Measurements from ENCODE around the gene PHYH.
"Not testable (repeated sequence)": the region's sequence is repeated elsewhere in the genome, so short reads cannot be mapped to it uniquely, and the experiment has no call there.

The PHYH gene

DNA sequence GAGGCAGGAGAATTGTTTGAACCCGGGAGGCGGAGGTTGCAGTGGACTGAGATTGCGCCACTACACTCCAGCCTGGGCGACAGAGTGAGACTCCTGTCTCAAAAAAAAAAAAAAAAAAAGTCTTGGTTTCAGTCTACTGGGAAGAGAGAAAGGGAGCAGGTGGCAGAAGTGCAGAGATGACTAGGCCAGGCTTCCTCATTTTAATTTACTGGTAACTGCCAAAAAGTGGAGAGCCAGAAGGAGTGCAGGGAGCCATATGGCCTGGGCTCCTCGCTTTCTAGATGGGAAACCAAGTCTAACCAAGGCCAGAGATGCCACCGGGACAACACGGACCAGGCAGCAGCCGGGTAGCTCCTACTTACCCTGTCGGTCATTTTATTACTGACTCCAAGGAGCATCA lies 36.0 kb upstream of the PHYH start:
- Histone ChIP-seq H3K27me3 (replicated peaks) (no peaks in the 10 kb centered on the region), H3K27ac (no peak overlapping the region), H3K4me3 (ENCODE audit: low read depth, low read length) (no peak overlapping the region), H3K36me3 (replicated peaks) (peaks cover 21% of the 10 kb centered on the region)
- in situ Hi-C loops (cut with HindIII; ENCODE audit: low pct_ligation_motif_present, low sequenced_read_pairs), result no loop called here
- no peak for DNase-seq
- TF ChIP-seq, protein P1, sequence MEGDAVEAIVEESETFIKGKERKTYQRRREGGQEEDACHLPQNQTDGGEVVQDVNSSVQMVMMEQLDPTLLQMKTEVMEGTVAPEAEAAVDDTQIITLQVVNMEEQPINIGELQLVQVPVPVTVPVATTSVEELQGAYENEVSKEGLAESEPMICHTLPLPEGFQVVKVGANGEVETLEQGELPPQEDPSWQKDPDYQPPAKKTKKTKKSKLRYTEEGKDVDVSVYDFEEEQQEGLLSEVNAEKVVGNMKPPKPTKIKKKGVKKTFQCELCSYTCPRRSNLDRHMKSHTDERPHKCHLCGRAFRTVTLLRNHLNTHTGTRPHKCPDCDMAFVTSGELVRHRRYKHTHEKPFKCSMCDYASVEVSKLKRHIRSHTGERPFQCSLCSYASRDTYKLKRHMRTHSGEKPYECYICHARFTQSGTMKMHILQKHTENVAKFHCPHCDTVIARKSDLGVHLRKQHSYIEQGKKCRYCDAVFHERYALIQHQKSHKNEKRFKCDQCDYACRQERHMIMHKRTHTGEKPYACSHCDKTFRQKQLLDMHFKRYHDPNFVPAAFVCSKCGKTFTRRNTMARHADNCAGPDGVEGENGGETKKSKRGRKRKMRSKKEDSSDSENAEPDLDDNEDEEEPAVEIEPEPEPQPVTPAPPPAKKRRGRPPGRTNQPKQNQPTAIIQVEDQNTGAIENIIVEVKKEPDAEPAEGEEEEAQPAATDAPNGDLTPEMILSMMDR (IDR thresholded peaks at IDR 0.05; ENCODE audit: low read depth, low read length, missing control alignments), result no peak

DNA sequence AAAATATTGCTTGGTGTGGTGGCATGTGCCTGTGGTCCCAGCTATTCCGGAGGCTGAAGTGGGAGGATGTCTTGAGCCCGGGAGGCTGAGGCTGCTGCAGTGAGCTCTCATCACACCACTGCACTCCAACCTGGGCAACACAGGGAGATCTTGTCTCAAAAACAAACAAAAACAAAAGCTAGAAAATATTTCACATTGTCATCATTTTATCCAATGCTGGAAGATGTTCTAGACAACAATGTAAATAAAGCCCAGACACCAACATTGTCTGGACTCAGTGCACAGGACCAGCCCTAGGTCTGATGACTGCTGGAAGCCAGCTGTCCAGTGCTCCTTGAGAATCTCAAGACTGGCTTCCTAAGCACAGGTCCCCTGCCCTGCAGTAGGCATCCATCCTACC lies 34.7 kb upstream of the PHYH start:
- H3K36me3 ChIP-seq (replicated peaks), result peaks cover 22% of the 10 kb centered on the region
- in situ Hi-C loops (cut with HindIII; ENCODE audit: low pct_ligation_motif_present, low sequenced_read_pairs), result no loop called here

DNA sequence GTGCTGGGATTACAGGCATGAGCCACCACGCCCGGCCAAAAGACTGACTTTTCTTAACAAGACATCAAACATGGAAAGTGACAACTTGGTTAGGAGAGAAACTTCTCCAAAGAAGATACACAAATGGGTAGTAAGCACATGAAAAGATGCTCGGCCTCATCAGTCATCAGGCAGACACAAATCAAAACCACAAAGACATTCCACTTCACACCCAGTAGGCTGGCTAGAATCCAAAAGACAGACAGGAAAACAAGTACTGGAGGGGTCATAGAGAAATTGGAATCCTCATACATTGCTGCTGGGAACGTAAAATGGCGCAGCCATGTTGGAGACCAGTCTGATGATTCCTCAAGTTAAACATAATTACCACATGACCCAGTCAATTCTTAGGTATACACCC lies 31.8 kb upstream of the PHYH start:
- Histone ChIP-seq H3K27me3 (replicated peaks) (no peaks in the 10 kb centered on the region), H3K4me3 (ENCODE audit: low read depth, low read length) (no peak overlapping the region), H3K27ac (no peak overlapping the region), H3K36me3 (replicated peaks) (peaks cover 28% of the 10 kb centered on the region)
- in situ Hi-C loops (cut with HindIII; ENCODE audit: low pct_ligation_motif_present, low sequenced_read_pairs), result no loop called here
- TF ChIP-seq, protein P1 (IDR thresholded peaks at IDR 0.05; ENCODE audit: low read depth, low read length, missing control alignments), result no peak
- peak; percentile 16 for DNase-seq

More for the DNA sequence above, 34.7 kb upstream of the PHYH start:
- DNase-seq, result no peak
- Histone ChIP-seq H3K4me3 (ENCODE audit: low read depth, low read length) (no peak overlapping the region), H3K27me3 (replicated peaks) (no peaks in the 10 kb centered on the region), H3K27ac (no peak overlapping the region)
- TF ChIP-seq, protein P1 (IDR thresholded peaks at IDR 0.05; ENCODE audit: low read depth, low read length, missing control alignments), result no peak

DNA sequence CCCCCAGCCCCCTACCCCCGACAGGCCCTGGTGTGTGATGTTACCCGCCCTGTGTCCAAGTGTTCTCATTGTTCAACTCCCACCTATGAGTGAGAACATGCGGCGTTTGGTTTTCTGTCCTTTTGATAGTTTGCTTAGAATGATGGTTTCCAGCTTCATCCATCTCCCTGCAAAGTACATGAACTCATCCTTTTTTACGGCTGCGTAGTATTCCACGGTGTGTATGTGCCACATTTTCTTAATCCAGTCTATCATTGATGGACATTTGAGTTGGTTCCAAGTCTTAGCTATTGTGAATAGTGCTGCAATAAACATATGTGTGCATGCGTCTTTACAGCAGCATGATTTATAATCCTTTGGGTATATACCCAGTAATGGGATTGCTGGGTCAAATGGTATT lies 31.1 kb upstream of the PHYH start:
- H3K27me3 ChIP-seq (replicated peaks); in situ Hi-C loops (cut with HindIII; ENCODE audit: low pct_ligation_motif_present, low sequenced_read_pairs); H3K4me3 ChIP-seq (ENCODE audit: low read depth, low read length); DNase-seq; H3K27ac ChIP-seq: not testable (repeated sequence)
- H3K36me3 ChIP-seq (replicated peaks), result peaks cover 33% of the 10 kb centered on the region

DNA sequence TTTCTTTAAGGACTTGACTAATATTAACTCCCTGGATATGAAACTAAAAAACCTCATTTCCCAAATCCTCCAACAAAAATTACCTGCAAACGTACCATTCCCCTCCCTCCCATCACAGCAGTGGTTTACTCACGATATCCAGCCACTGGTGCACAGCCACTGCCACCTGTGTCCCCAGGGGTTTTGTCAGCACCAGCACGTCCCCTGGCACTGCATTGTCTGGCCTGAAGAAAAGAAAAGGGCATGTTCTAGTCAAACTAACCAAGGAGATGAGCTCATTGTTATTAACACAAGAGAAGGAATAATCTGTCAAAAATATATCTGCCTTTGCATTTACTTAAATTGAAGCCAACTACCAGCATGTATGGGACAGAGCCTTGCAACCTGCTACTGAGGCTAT lies 29.7 kb upstream of the PHYH start:
- Histone ChIP-seq H3K4me3 (ENCODE audit: low read depth, low read length) (no peak overlapping the region), H3K36me3 (replicated peaks) (peaks cover 38% of the 10 kb centered on the region), H3K27ac (no peak overlapping the region), H3K27me3 (replicated peaks) (no peaks in the 10 kb centered on the region)
- in situ Hi-C loops (cut with HindIII; ENCODE audit: low pct_ligation_motif_present, low sequenced_read_pairs), result no loop called here
- no peak for DNase-seq
- TF ChIP-seq, protein P1 (IDR thresholded peaks at IDR 0.05; ENCODE audit: low read depth, low read length, missing control alignments), result no peak

DNA sequence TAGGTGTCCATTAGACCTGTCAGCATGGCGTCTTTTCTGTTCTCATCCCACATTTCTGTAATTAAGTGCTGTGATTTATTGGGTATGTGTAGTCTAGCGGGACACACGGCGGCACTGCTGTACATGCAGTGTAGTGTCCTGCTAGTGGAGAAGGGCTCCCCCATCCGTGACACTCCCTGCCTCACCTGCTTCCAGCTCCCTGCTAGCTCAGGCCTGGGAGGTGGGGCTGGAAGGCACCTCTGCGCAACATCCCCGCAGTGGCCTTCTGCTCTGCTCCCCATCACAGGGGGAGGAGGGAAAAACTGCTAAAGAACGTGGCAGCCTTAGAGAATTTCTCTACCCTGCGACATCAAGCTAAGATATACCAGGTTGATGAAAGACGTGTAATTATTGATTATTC lies 28.7 kb upstream of the PHYH start:
- H3K27me3 ChIP-seq (replicated peaks), result no peaks in the 10 kb centered on the region
- no peak for DNase-seq
- no peak overlapping the region for H3K27ac ChIP-seq
- H3K4me3 ChIP-seq (ENCODE audit: low read depth, low read length), result no peak overlapping the region
- peaks cover 39% of the 10 kb centered on the region for H3K36me3 ChIP-seq (replicated peaks)
- in situ Hi-C loops (cut with HindIII; ENCODE audit: low pct_ligation_motif_present, low sequenced_read_pairs), result no loop called here
- TF ChIP-seq, protein P1 (IDR thresholded peaks at IDR 0.05; ENCODE audit: low read depth, low read length, missing control alignments), result no peak

Data from brain microvascular endothelial cell (primary cell).